GM12801 (cell line): Measurements from ENCODE around the gene CT45A8.
"Not testable (repeated sequence)": the region's sequence is repeated elsewhere in the genome, so short reads cannot be mapped to it uniquely, and the experiment has no call there.

Experiments used
- TF ChIP-seq, protein P1 (sequence below): IDR thresholded peaks from one replicate; pipeline ENCODE4 v1.5.1; 2011; ENCODE audit warnings: control low read depth; ENCODE audit not compliant: insufficient read length; ENCODE audit errors: extremely low read depth

CT45A8 gene

DNA sequence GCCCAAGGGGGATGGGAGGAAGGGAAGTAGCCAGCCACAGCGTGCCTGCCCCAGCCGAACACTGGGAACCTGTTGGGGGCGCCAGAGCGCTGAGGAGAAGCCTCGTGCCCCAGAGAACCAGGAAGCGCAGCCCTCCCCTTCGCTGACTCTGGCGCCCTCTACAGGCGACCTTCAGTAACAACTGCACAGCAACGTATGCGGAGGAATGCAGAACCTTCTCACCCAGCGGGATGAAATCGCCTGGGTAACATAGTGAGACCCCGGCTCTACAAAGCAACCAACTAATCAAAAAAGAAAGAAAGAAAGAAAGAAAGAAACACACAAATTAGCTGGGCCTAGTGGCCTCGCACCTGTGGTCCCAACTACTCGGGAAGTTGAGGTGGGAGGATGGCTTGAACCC, 51.7 kb downstream of the CT45A8 start, which contains the start of gene CT45A6:
Gene CT45A6 (minus strand): TSS at position 101 of the 400 bp plus-strand sequence. CDS start 3,794 bp downstream, outside the sequence.
- TF ChIP-seq, protein P1, sequence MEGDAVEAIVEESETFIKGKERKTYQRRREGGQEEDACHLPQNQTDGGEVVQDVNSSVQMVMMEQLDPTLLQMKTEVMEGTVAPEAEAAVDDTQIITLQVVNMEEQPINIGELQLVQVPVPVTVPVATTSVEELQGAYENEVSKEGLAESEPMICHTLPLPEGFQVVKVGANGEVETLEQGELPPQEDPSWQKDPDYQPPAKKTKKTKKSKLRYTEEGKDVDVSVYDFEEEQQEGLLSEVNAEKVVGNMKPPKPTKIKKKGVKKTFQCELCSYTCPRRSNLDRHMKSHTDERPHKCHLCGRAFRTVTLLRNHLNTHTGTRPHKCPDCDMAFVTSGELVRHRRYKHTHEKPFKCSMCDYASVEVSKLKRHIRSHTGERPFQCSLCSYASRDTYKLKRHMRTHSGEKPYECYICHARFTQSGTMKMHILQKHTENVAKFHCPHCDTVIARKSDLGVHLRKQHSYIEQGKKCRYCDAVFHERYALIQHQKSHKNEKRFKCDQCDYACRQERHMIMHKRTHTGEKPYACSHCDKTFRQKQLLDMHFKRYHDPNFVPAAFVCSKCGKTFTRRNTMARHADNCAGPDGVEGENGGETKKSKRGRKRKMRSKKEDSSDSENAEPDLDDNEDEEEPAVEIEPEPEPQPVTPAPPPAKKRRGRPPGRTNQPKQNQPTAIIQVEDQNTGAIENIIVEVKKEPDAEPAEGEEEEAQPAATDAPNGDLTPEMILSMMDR = not testable (repeated sequence)
